Activated CD4-positive, alpha-beta T cell treated with anti-CD3 and anti-CD28 coated beads for 4 hours (primary cell): ENCODE results near the gene OR4C15.

Experiments used
- DNase-seq, 2 donors: peaks; one replicate each; pipeline ENCODE4 v3.0.0-alpha.2; 2020

The OR4C15 gene

DNA sequence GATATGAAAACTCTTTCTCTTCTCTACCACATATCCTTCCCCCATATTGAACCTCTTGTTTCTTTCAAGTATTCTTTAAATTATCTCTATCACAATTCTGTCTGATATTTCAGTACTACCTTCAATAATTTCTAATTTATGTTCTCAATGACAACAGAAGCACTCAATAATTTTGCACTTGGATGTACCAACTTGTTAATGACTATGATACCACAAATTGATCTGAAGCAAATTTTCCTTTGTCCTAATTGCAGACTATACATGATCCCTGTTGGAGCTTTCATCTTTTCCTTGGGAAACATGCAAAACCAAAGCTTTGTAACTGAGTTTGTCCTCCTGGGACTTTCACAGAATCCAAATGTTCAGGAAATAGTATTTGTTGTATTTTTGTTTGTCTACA lies at the start of gene OR4C15:
Gene OR4C15 (plus strand): TSS at position 301 of the 400 bp plus-strand sequence. CDS start 0 bp downstream, at position 301.
- DNase-seq: no peak

DNA sequence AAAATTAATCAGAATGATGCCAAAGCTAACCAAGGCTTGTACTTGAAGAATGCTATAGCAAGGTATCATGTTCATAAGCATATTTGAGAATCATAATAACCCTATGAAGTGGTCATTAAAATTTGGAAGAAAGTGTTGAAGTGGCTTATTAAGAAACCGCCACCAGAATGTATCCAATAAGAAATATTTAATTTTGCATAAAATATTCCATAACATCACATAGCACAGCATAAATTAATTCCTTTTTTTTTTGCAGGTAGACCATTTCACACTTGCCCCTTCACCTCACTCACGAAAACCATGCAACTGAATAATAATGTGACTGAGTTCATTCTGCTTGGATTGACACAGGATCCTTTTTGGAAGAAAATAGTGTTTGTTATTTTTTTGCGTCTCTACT lies 17.6 kb downstream of the OR4C15 start, which contains the start of gene OR4C16:
Gene OR4C16 (plus strand): TSS at position 301 of the 400 bp plus-strand sequence. CDS start 0 bp downstream, at position 301.
- no peak for DNase-seq

DNA sequence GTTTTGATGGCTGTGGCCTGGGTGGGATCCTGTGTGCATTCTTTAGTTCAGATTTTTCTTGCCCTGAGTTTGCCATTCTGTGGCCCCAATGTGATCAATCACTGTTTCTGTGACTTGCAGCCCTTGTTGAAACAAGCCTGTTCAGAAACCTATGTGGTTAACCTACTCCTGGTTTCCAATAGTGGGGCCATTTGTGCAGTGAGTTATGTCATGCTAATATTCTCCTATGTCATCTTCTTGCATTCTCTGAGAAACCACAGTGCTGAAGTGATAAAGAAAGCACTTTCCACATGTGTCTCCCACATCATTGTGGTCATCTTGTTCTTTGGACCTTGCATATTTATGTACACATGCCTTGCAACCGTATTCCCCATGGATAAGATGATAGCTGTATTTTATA lies 18.3 kb downstream of the OR4C15 start:
- no peak for DNase-seq
